PC-3 (cell line): ENCODE measurements around the gene CDH22. TPM values are rescaled to one million over a fixed set of nuclear protein-coding genes. Genes with fewer than 3 reads are reported as not detected.

Source experiments
- ATAC-seq: fragments of 200-7000 bp; cut with Tn5 transposase; 2 replicates; pipeline ENCODE4 v1.9.1; 2020; ENCODE audit warnings: mild to moderate bottlenecking, moderate library complexity
- BruUV-seq: library from RNA; stranded (reverse); fragments of 400-500 nt; replicated peaks from 2 replicates; lab custom pipeline; 2021; lab: Mats Ljungman, UMichigan
- CTCF ChIA-PET: fragments of 300-600 bp; sonication (Branson Sonifier 250); formaldehyde crosslinking; loops from one replicate; lab custom pipeline; 2022; ENCODE audit warnings: antibody characterized with exemption; lab: Charles Lee
- POLR2A ChIA-PET: fragments of 300-600 bp; sonication (Branson Sonifier 250); formaldehyde crosslinking; loops from one replicate; lab custom pipeline; 2022; ENCODE audit warnings: antibody characterized with exemption; ENCODE audit not compliant: unreplicated experiment; lab: Charles Lee
- DNase-seq: peaks from one replicate; pipeline ENCODE4 v3.0.0-alpha.2; 2015
- H2AFZ ChIP-seq: fragments of 300-600 bp; sonication (generic); 2 replicates; pipeline ENCODE4 v1.6.0; 2016; ENCODE audit warnings: antibody characterized with exemption, low read length
- H3F3A ChIP-seq: fragments of 300-600 bp; sonication (generic); one replicate; pipeline ENCODE4 v1.6.0; 2017; ENCODE audit warnings: antibody characterized with exemption, low read length, control low read depth, mild to moderate bottlenecking; ENCODE audit not compliant: unreplicated experiment
- H3K27ac ChIP-seq: fragments of 300-600 bp; sonication (generic); 2 replicates; pipeline ENCODE4 v1.5.1; 2016; ENCODE audit warnings: mild to moderate bottlenecking, low read length
- H3K27me3 ChIP-seq: fragments of 300-600 bp; sonication (generic); 2 replicates; pipeline ENCODE4 v1.6.1; 2016; ENCODE audit warnings: low read length, mixed read lengths
- H3K36me3 ChIP-seq: fragments of 300-600 bp; sonication (generic); 2 replicates; pipeline ENCODE4 v1.6.1; 2016; ENCODE audit warnings: low read depth, mixed run types, low read length, mixed read lengths
- H3K4me1 ChIP-seq: fragments of 300-600 bp; sonication (generic); 2 replicates; pipeline ENCODE4 v1.5.1; 2016; ENCODE audit warnings: low read length; ENCODE audit not compliant: insufficient read depth
- H3K4me2 ChIP-seq: fragments of 300-600 bp; sonication (generic); 2 replicates; pipeline ENCODE4 v1.6.0; 2016; ENCODE audit warnings: low read length
- H3K4me3 ChIP-seq: fragments of 300-600 bp; sonication (generic); 2 replicates; pipeline ENCODE4 v1.5.1; 2016; ENCODE audit warnings: mild to moderate bottlenecking, low read length, mixed read lengths
- H3K79me2 ChIP-seq: fragments of 300-600 bp; sonication (generic); 2 replicates; pipeline ENCODE4 v1.6.1; 2017; ENCODE audit warnings: low read length, mixed read lengths
- H3K9ac ChIP-seq: fragments of 300-600 bp; sonication (generic); 2 replicates; pipeline ENCODE4 v1.6.0; 2016; ENCODE audit warnings: mild to moderate bottlenecking, low read length
- H3K9me2 ChIP-seq: fragments of 300-600 bp; sonication (generic); replicated peaks from 2 replicates; pipeline ENCODE4 v1.6.1; 2016; ENCODE audit warnings: mixed run types, low read length, mixed read lengths
- H3K9me3 ChIP-seq: fragments of 300-600 bp; sonication (generic); 2 replicates; pipeline ENCODE4 v1.6.1; 2016; ENCODE audit warnings: low read length, mixed read lengths
- H4K20me1 ChIP-seq: fragments of 300-600 bp; sonication (generic); 2 replicates; pipeline ENCODE4 v1.6.1; 2016; ENCODE audit warnings: low read length, mixed read lengths
- EZH2 ChIP-seq: fragments of 300-600 bp; sonication (generic); IDR thresholded peaks from one replicate; pipeline ENCODE4 v1.6.1; 2017; ENCODE audit warnings: antibody characterized with exemption, mild to moderate bottlenecking, low read length; ENCODE audit not compliant: unreplicated experiment
- EZH2phosphoT487 ChIP-seq: fragments of 300-600 bp; sonication (generic); IDR thresholded peaks from 2 replicates; pipeline ENCODE4 v1.6.1; 2018; ENCODE audit warnings: mild to moderate bottlenecking, antibody characterized with exemption, low read length, borderline replicate concordance
- intact Hi-C: fragments of 100-400 bp; cut with micrococcal nuclease; formaldehyde crosslinking; loops from 2 replicates; pipeline ENCODE4 v1.9.0; 2023
- total RNA-seq: library from RNA; depleted of rRNA; stranded (reverse); fragments of >200 nt; gene quantifications from 2 replicates; pipeline ENCODE4 v1.2.3, GENCODE V29; 2014
- TF ChIP-seq, protein P1 (sequence below): fragments of 300-600 bp; sonication (generic); conservative IDR thresholded peaks from 2 replicates; pipeline ENCODE4 v1.5.1; 2017; ENCODE audit warnings: antibody characterized with exemption, low read depth, mild to moderate bottlenecking, low read length

Gene CDH22
- total RNA-seq, 1 experiment from 2014 or later: not detected

DNA sequence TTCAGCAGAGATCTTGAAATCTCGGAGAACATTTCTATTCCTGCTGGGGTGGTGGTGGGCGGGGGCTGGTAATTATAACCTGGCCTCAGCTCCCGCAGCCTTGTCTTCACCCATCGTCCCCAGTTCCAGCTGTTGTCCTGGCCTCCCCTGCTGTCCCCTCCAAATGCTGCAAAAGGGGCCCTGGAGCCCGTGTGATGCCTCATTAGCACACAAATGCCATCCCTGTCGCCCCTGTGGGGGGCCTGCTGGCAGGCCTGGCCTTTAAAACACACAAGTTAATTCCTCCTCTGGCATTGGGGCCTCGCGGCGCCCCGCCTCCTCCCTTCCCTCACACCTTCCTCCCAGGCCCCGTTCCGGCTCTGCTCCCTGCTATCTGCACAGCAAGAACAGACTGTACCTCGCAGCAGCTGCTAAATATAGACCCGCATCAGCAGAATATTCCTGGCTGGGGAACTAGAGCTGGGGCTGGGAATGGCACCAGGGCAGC lies 85.7 kb downstream of the CDH22 start:
- ChIA-PET POLR2A (no interaction called here), CTCF (no interaction called here)
- ATAC-seq: no peak

GRCh38 chr20:46221256-46221833 lies 87.0 kb downstream of the CDH22 start:
- ChIA-PET POLR2A (no interaction called here), CTCF (no interaction called here)
- no peaks in the 10 kb centered on the region for H3F3A ChIP-seq
- intact Hi-C loops: no loop called here
- TF ChIP-seq, protein P1, sequence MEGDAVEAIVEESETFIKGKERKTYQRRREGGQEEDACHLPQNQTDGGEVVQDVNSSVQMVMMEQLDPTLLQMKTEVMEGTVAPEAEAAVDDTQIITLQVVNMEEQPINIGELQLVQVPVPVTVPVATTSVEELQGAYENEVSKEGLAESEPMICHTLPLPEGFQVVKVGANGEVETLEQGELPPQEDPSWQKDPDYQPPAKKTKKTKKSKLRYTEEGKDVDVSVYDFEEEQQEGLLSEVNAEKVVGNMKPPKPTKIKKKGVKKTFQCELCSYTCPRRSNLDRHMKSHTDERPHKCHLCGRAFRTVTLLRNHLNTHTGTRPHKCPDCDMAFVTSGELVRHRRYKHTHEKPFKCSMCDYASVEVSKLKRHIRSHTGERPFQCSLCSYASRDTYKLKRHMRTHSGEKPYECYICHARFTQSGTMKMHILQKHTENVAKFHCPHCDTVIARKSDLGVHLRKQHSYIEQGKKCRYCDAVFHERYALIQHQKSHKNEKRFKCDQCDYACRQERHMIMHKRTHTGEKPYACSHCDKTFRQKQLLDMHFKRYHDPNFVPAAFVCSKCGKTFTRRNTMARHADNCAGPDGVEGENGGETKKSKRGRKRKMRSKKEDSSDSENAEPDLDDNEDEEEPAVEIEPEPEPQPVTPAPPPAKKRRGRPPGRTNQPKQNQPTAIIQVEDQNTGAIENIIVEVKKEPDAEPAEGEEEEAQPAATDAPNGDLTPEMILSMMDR: no peak
- TF ChIP-seq EZH2phosphoT487 (no peak), EZH2 (no peak)
- ATAC-seq: no peak
- no peak overlapping the region for H3K9ac ChIP-seq
- H3K4me3 ChIP-seq: no peak overlapping the region
- no peaks in the 10 kb centered on the region for H3K9me3 ChIP-seq
- no peaks in the 10 kb centered on the region for H3K79me2 ChIP-seq
- no peak overlapping the region for H2AFZ ChIP-seq
- no peak for DNase-seq
- BruUV-seq: no TSS peak
- H3K4me2 ChIP-seq: no peak overlapping the region
- H3K36me3 ChIP-seq: no peaks in the 10 kb centered on the region
- H3K27me3 ChIP-seq: peaks cover 38% of the 10 kb centered on the region
- H4K20me1 ChIP-seq: no peaks in the 10 kb centered on the region
- no peak overlapping the region for H3K27ac ChIP-seq
- H3K4me1 ChIP-seq: no peaks in the 10 kb centered on the region
- no peaks in the 10 kb centered on the region for H3K9me2 ChIP-seq

More for the DNA sequence above, 85.7 kb downstream of the CDH22 start:
- 0 out of 2 replicates have a peak, but pooled peaks cover 5% of the 10 kb centered on the region for H3K4me1 ChIP-seq
- no peak overlapping the region for H2AFZ ChIP-seq
- no peak for DNase-seq
- H3K27me3 ChIP-seq: peaks cover 38% of the 10 kb centered on the region
- no peaks in the 10 kb centered on the region for H3K79me2 ChIP-seq
- no TSS peak for BruUV-seq
- H4K20me1 ChIP-seq: no peaks in the 10 kb centered on the region
- H3K36me3 ChIP-seq: no peaks in the 10 kb centered on the region
- no peaks in the 10 kb centered on the region for H3F3A ChIP-seq
- no peak overlapping the region for H3K4me2 ChIP-seq
- no peak overlapping the region for H3K27ac ChIP-seq
- intact Hi-C loops: no loop called here
- H3K9me3 ChIP-seq: no peaks in the 10 kb centered on the region
- TF ChIP-seq, protein P1: no peak
- TF ChIP-seq EZH2 (no peak), EZH2phosphoT487 (no peak)
- H3K9me2 ChIP-seq: no peaks in the 10 kb centered on the region
- H3K4me3 ChIP-seq: no peak overlapping the region
- no peak overlapping the region for H3K9ac ChIP-seq
